Hepatocyte (in vitro differentiated cells): Measurements from ENCODE around the gene MALL.
"Not testable (repeated sequence)": the region's sequence is repeated elsewhere in the genome, so short reads cannot be mapped to it uniquely, and the experiment has no call there.

ENCODE experiments used
- CTCF ChIP-seq: fragments of 200-600 bp; sonication (generic); IDR thresholded peaks from 2 replicates; pipeline ENCODE4 v1.5.1; 2016; ENCODE audit warnings: antibody characterized with exemption, mild to moderate bottlenecking; ENCODE audit not compliant: poor library complexity
- EZH2 ChIP-seq: fragments of 200-600 bp; sonication (generic); IDR thresholded peaks from 2 replicates; pipeline ENCODE4 v1.6.1; 2016; ENCODE audit warnings: antibody characterized with exemption, mild to moderate bottlenecking, borderline replicate concordance

DNA sequence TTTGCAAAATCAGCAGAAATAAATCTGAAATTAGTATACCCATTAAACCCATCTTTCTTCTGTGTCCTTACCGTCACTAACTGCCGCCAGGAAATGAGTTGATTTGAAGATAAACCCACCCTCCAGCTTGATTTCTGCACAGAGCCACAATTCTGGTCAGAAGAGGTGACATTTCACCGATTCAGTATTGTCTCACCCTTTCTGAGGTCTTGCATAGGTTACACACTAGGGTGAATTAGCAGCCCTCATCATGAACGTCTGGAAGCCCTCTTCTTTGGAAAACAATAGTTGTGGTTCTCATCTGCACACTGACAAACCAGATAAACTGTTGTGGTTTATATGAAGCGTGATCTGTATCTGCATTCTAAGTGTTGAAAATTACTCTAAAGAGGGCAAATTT is 61.9 kb downstream of the MALL start:
- not testable (repeated sequence) for TF ChIP-seq CTCF, EZH2
